HepG2 (cell line): ENCODE data around the gene ANKS3. TPM values are rescaled to one million over a fixed set of nuclear protein-coding genes. Genes with fewer than 3 reads are reported as not detected.

Source experiments
- ATAC-seq: fragments of 200-7000 bp; cut with Tn5 transposase; 3 replicates; pipeline ENCODE4 v1.9.1; 2020; ENCODE audit warnings: mild to moderate bottlenecking, moderate library complexity
- BruUV-seq: library from RNA; stranded (reverse); fragments of 400-500 nt; replicated peaks from 2 replicates; lab custom pipeline; 2021; lab: Mats Ljungman, UMichigan
- CTCF ChIA-PET: fragments of 300-600 bp; formaldehyde crosslinking; extraction: SDS; loops from one replicate; lab custom pipeline; 2021; ENCODE audit warnings: low total read pairs, inconsistent platforms, low intra/inter-chr PET ratio; lab: Yijun Ruan, JAX
- POLR2A ChIA-PET: fragments of 350-600 bp; sonication (Branson Sonifier 250); formaldehyde crosslinking; loops from one replicate; lab custom pipeline; 2020; ENCODE audit warnings: antibody characterized with exemption, inconsistent platforms; lab: Yijun Ruan, JAX
- DNase-seq: peaks from one replicate; pipeline ENCODE4 v3.0.0-alpha.2; 2015; ENCODE audit warnings: low spot score
- FAIRE-seq: peaks from 3 replicates; lab custom pipeline; 2011; peaks lifted over from hg19 to GRCh38; lab: Jason Lieb, UNC
- H2AFZ ChIP-seq: one replicate; pipeline ENCODE4 v1.6.1; 2011; ENCODE audit warnings: low read length, inconsistent platforms
- H3K27ac ChIP-seq: fragments of 300-600 bp; 3 replicates; pipeline ENCODE4 v1.8.0; 2011; ENCODE audit warnings: mixed run types, mild to moderate bottlenecking, mixed read lengths, low read length, inconsistent platforms; ENCODE audit not compliant: insufficient read depth; ENCODE audit errors: extremely low read length
- H3K27me3 ChIP-seq, 2 experiments: fragments of 200-600 bp in 1 of 2; 2 replicates in 1 of 2; 3 replicates in 1 of 2; pipeline versions ENCODE4 v1.6.0 to v1.8.0; 2011; ENCODE audit warnings: low read length in 2 of 2, mild to moderate bottlenecking in 2 of 2, moderate library complexity in 2 of 2, inconsistent platforms in 1 of 2; ENCODE audit not compliant: insufficient read depth in 2 of 2, control insufficient read depth in 1 of 2
- H3K36me3 ChIP-seq, 2 experiments: fragments of 200-600 bp in 1 of 2; replicated peaks in 1 of 2; 2 replicates in 1 of 2; 3 replicates in 1 of 2; pipeline versions ENCODE4 v1.5.1 to v1.8.0; 2011; ENCODE audit warnings: low read length in 2 of 2, inconsistent platforms in 1 of 2; ENCODE audit not compliant: insufficient read depth in 2 of 2, control insufficient read depth in 1 of 2
- H3K4me1 ChIP-seq: 2 replicates; pipeline ENCODE4 v1.5.1; 2012; ENCODE audit warnings: low read length, inconsistent platforms; ENCODE audit not compliant: insufficient read depth
- H3K4me2 ChIP-seq: 2 replicates; pipeline ENCODE4 v1.6.0; 2011; ENCODE audit warnings: low read depth, low read length, inconsistent platforms
- H3K4me3 ChIP-seq, 3 experiments: fragments of 200-600 bp in 1 of 3; sonication (generic), shearing (Covaris generic) in 1 of 3; replicated peaks in 1 of 3; 2 replicates each; pipeline ENCODE4 v1.5.1; 2011 to 2016; ENCODE audit warnings: low read length in 3 of 3, inconsistent platforms in 2 of 3, low read depth in 2 of 3, mild to moderate bottlenecking in 2 of 3, control low read depth in 1 of 3, mixed read lengths in 1 of 3; ENCODE audit not compliant: insufficient read depth in 1 of 3
- H3K79me2 ChIP-seq: one replicate; pipeline ENCODE4 v1.6.1; 2011; ENCODE audit warnings: low read length, inconsistent platforms; ENCODE audit not compliant: insufficient read depth
- H3K9ac ChIP-seq: 2 replicates; pipeline ENCODE4 v1.6.0; 2011; ENCODE audit warnings: mild to moderate bottlenecking, low read depth, low read length, inconsistent platforms; ENCODE audit not compliant: insufficient read depth
- H3K9me3 ChIP-seq: 2 replicates; pipeline ENCODE4 v1.5.1; 2012; ENCODE audit warnings: mild to moderate bottlenecking, low read length
- H4K20me1 ChIP-seq: 2 replicates; pipeline ENCODE4 v1.6.0; 2011; ENCODE audit warnings: inconsistent platforms, mild to moderate bottlenecking, low read length, moderate library complexity; ENCODE audit not compliant: insufficient read depth
- ATF4 ChIP-seq, 2 experiments: fragments of 450-650 bp in 1 of 2; sonication (generic) in 1 of 2; formaldehyde crosslinking; IDR thresholded peaks; 2 replicates each; pipeline versions ENCODE4 v1.5.0 to v1.8.0; 2020 to 2022; ENCODE audit warnings: mild to moderate bottlenecking in 1 of 2, missing genetic modification reagents in 1 of 2
- FIP1L1 ChIP-seq: fragments of 200-400 bp; formaldehyde crosslinking; IDR thresholded peaks from 2 replicates; pipeline ENCODE4 v1.6.1; 2018; ENCODE audit warnings: low read depth, mild to moderate bottlenecking, low read length, moderate library complexity, borderline replicate concordance; ENCODE audit not compliant: insufficient read depth
- RAD51 ChIP-seq: fragments of 450-650 bp; IDR thresholded peaks from 2 replicates; pipeline ENCODE4 v1.6.1; 2016; ENCODE audit warnings: borderline replicate concordance
- SSRP1 ChIP-seq: IDR thresholded peaks from 2 replicates; pipeline ENCODE4 v1.6.1; 2016; ENCODE audit warnings: control low read depth
- TFAP4 ChIP-seq: sonication (generic); IDR thresholded peaks from 2 replicates; pipeline ENCODE4 v1.6.1; 2016; ENCODE audit warnings: low read depth, borderline replicate concordance
- ZNF354B ChIP-seq: sonication (generic); formaldehyde crosslinking; IDR thresholded peaks from 2 replicates; pipeline ENCODE4 v1.8.0; 2022; ENCODE audit warnings: mild to moderate bottlenecking, missing genetic modification reagents
- WGBS: methylation state at CpG from one replicate; pipeline ENCODE4 v1.1.6; 2017; ENCODE audit warnings: low lambda C conversion rate; 5-methylcytosine and 5-hydroxymethylcytosine counted together
- in situ Hi-C: cut with HindIII; loops from 2 replicates; pipeline ENCODE4 v1.10.0; 2017; ENCODE audit warnings: low pct_unique_long_range_greater_than_20kb; ENCODE audit not compliant: extremely low pct_ligation_motif_present
- intact Hi-C: fragments of 100-400 bp; cut with micrococcal nuclease; formaldehyde crosslinking; loops from one replicate; pipeline ENCODE4 v1.10.0; 2022; ENCODE audit not compliant: unreplicated experiment
- polyA plus RNA-seq, 8 experiments: library from polyadenylated mRNA; depleted of rRNA in 3 of 8; stranded (reverse) in 7 of 8; unstranded in 1 of 8; fragments of >200 nt; fragmentation: Illumina TruSeq in 4 of 8; extraction: Trizol in 4 of 8; gene quantifications; 2 replicates each; pipeline versions ENCODE4 v1.2.1 to v1.2.3, GENCODE V29; 2011 to 2016; ENCODE audit warnings: low read depth in 4 of 8, missing spikeins in 1 of 8, mixed read lengths in 1 of 8; ENCODE audit not compliant: insufficient read depth in 1 of 8
- total RNA-seq, 5 experiments: library from RNA; depleted of rRNA; stranded (reverse); fragments of >200 nt; fragmentation: Illumina TruSeq; extraction: Trizol; gene quantifications; 2 replicates each; pipeline ENCODE4 v1.2.3, GENCODE V29; 2016; ENCODE audit warnings: low read depth in 1 of 5

The ANKS3 gene
- total and polyA plus RNA-seq, 2 of the 13 experiments (the other 11 are each of a cell fraction or from before 2014, with no cell fraction given): 11.4 to 15.9 TPM

GRCh38 chr16:4778050-4778392 lies 44.0 kb upstream of the ANKS3 start:
- no peak for ATAC-seq
- 58% methylated on average over 3 of the region's 5 CpGs for WGBS
- no peak overlapping the region for H3K27ac ChIP-seq

More at GRCh38 chr16:4778050-4778392, 44.0 kb upstream of the ANKS3 start:
- POLR2A ChIA-PET: no interaction called here
- no peak for DNase-seq
- H4K20me1 ChIP-seq: no peaks in the 10 kb centered on the region
- TF ChIP-seq RAD51 (no peak), ATF4 (CRISPR knock-in tag; IDR thresholded peaks at IDR 0.05) (no peak), TFAP4 (no peak), FIP1L1 (no peak), ZNF354B (no peak), SSRP1 (CRISPR knock-in tag) (no peak)
- TF ChIP-seq, all 625 proteins: peak for 0
- H3K9ac ChIP-seq: no peak overlapping the region
- no peaks in the 10 kb centered on the region for H3K36me3 ChIP-seq
- H3K27me3 ChIP-seq: no peaks in the 10 kb centered on the region
- CTCF ChIA-PET: no interaction called here
- in situ Hi-C loops: no loop called here
- FAIRE-seq: no peak
- no peak overlapping the region for H3K4me3 ChIP-seq
- no peak overlapping the region for H3K4me2 ChIP-seq
- no TSS peak for BruUV-seq
- intact Hi-C loops: no loop called here
- no peak overlapping the region for H2AFZ ChIP-seq
- H3K4me1 ChIP-seq: peaks cover 44% of the 10 kb centered on the region
- H3K9me3 ChIP-seq: no peaks in the 10 kb centered on the region
- H3K79me2 ChIP-seq: no peaks in the 10 kb centered on the region
